ENCODE measurements around the gene CHCHD6.

CHCHD6 gene

DNA sequence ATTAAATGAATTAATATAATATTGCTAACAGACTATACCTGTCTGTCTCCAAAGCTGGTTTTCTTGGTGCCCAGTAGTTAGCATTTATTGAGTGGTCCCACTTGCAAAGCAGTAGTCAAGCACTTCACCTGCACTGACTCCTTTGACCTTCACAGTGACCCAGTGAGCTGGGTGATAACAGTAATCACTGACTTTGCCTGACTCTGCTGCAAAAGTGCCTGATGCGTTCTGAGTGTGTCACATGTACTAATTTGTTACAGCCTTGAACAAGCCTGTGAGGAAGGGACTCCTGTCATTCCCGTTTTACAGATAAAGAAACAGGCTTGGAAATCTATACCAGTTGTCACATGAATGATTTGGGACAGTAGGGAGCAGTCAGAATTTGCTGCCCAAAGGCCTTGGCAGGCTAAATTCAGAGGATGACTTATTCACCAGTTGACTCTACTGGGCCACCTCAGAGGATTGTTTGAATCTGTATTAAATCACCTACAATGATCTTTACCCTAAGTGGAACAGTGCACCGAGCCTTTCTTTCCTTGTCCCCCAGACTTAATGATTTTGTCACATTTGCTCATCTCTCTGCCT lies 162.2 kb downstream of the CHCHD6 start:
- no peak for DNase-seq

DNA sequence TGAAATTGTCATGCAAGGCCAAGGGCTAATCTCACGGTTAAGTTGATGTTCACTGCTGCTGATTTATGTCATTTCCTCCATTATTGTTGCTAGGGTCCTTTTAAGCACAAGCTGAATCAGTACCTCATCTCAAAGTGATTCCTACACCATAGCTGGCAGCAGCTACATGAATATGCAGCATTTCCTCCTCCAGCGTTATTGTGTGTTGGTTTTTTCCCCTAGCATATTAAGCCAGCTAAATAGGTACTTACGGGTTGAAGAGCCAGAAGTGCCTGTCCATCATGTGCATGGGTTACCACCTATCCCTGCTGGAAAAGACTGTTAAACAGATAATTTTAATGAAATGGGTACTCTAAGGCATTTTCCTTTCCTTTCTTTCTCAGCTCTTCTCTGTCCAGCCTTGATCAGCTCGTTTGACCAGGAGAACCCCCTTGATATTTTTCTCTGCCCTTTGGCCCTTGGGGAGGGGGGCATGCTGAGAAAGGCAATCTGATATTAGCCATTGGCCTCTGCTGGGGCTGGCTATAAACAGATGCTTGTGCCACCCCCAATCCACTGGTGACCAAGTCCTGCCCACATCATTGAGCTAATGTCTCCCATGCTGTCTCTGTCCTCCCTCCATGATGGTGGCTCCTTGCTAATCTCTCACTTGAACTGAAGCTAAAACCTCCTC lies 163.3 kb downstream of the CHCHD6 start:
- DNase-seq, result no peak

DNA sequence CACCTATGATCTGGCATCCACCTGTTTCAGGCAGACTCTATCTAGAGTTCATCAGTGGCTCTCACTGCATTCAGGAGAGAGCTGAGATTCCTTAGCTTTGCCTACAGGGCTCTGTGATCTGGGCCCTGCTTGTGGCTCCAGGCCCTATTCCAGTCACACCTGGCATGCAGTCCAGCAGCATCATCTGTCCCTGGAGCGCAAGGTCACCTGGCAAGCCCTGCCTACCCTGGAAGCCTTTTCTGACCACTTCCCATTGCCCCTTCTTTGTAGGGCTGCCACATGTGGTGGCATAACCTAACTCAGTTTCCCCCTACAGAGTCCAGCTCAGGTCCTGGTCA lies 163.8 kb downstream of the CHCHD6 start:
- no peak for DNase-seq

DNA sequence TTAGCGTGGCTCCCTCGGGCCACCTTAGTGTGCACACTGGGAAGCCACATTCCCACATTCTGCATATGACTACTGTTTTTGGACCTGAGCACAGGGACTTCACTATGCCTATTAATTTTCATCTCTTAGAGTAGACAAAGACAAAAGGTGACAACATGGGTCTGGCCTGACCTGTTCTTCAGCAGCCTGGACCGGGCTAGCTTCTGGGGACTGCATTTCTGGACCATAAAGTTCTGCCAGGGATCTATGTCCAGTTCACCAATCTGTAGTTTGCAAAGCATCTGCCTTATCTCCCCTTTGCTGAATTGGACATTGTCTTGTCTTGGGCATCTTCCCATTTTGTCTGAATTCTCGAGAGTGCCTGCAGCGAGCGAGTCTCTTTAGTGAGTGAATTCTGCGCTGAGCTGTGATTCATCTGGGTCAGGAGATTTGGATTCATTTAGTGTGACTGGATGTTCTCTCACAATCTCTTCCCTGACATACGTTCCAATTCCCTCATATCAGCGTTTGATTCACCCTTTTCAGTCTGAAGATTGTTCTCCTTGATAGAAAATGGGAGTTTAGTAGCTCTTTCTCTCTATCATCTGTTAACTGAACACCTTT lies 166.7 kb downstream of the CHCHD6 start:
- DNase-seq, result no peak

DNA sequence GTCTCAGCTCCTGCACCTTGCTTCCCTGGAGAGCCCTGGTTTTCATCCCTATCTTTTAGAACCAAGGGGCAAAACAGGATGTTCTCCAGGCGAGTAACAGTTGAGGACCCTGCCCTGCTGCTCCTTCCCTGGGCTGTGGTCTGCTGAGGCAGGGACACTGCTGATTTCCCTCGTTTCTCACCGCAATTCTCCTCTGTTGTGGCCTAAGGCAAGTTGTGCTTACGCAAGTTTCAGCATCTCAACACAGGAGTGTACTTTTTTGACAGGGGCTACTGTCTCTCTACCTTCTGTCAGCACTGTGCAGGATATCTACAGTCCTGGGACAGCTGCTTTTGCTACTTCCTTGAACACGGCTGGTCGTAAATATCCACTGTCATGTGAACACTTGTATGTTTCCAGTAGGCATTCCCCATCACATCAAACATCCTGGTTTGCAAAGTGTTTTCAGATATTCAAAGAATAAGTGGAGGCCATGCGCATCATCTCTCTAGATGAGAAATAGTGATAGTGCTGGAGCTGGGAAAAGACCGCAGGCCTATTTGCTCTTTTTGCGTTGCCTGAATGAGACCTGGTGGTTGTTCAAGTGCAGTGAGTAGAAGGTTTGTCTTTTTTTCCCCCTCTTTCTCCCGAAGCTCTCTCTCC lies 168.8 kb downstream of the CHCHD6 start:
- DNase-seq, result no peak

DNA sequence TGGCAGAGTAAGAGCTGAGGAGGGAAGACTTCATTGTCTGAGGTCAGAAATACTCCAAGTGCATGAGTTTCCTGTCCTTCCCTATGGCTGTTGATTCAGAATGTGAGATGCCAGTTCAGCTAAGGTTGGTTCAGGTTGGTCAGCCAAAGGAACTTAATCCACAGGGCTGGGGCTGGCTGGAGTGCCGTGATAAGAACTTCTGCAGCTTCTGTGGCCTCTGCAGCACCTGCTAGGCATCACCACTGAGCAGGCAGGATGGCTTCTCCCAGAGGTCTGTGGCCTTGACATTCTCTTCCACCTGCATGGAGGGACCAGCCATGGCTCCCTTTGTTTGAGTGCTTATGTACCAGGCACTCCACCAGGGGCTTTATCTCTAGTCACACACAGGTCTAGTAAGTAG lies 169.4 kb downstream of the CHCHD6 start:
- DNase-seq, result no peak

DNA sequence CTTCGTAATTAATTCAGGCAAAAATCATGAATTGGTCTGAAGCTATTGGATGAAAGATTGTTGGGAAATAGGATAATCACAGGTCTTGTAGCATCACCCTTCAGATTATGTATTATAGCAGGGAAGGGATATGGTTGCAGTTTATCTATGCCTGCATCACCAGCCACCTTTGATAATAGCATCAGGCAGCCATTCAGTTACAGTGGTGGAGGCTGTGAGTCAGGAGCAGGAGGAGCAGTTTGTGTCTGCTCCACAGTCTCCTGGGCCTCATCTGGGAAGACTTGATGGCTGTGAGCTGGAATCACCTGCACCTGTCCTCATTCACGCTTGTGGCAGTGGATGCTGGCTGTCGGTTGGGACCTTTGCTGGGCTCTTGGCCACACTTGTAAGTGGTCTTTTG lies 174.6 kb downstream of the CHCHD6 start:
- DNase-seq, result no peak

DNA sequence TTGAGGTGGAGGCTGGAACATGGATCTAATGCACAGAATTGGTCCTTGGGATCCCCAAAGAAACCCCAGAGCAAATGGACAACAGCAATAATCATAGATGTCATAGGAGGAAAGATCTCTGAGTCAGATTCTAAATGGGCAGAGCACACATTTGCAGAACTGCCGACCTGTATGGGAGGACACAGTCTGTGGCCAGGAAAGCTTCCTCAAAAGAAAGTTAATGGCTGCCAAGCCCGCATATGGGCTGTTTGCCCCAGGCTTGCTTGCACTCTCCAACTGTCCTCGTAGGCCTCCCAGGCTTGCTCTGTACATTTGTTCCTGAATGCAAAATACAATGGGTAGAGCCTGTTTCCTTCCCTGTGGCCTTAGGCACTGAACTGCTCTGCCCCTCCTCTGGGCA lies 176.9 kb downstream of the CHCHD6 start:
- no peak for DNase-seq

DNA sequence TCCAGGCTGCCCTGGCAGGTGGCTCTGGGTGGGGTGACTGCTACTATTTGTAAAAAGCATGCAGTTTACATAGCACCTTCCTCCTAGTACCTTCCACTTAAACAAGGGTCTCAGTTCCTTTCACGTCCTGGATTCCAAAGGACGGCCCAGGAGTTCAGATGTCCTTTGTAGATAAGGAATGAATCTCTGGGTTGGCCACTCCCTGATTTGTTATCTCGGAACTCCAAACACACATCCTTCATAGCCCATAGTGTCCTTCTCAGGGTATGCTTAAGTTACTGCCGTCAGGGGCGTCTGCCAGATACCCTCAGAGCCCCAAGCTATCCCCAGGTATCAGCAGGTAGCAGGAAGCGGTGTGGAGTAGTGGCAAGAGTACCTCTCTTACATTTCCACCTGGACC lies 177.8 kb downstream of the CHCHD6 start:
- DNase-seq, result no peak

DNA sequence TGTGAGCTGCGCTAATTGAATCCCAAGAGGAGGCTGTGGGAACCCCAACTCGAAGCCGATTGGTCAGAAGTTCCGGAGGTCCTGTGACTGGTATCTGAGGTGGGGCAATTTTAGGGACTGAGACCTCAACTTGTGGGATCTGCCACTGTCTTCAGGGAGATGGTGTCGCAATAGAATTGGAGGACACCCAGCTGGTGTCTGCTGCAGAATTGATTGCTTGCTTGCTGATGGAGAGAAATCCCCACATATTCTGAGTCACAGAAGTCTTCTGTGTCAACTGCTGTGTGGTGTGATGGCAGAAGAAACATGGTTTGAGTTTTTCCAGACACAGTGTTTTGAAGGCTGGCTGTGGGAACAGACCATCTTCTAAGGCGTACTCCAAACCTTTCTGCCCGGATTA lies 179.2 kb downstream of the CHCHD6 start:
- DNase-seq, result peak; percentile 10

DNA sequence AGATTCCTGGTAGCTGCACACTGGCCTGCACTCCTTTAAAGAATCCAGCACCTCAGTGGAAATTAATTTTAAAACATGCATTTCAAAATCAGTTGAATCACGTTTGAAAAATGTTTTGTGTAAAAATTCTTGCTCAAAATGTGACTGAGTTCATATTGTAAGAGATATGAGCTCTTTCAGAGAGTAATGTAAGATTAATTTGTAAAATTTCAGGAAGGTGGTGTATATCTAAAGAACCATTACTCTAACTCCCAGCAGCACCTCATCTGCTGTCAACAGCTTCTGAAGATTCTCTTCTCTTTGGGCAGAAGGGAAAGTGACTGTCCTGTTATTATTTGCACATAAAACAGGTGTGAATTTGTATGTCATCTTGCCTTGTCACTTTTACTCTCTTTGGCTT lies 181.4 kb downstream of the CHCHD6 start:
- DNase-seq, result no peak

DNA sequence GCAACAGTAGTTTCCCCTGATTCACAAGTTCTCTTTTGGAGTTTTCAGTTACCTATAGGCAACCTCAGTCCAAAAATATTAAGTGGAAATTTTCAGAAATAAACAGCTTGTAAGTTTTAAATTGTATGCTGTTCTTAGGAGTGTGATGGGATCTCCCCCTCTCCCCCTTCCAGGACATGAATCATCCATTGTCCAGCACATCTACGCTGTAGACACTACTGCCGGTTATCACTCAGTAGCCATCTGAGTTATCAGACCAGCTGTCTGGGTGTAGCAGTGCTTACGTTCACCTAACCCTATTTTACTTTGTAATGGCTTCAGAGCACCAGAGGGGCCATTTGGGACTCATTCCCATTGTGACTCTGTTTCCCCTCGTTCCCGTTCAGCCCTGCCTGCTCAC lies 182.2 kb downstream of the CHCHD6 start:
- DNase-seq, result no peak

DNA sequence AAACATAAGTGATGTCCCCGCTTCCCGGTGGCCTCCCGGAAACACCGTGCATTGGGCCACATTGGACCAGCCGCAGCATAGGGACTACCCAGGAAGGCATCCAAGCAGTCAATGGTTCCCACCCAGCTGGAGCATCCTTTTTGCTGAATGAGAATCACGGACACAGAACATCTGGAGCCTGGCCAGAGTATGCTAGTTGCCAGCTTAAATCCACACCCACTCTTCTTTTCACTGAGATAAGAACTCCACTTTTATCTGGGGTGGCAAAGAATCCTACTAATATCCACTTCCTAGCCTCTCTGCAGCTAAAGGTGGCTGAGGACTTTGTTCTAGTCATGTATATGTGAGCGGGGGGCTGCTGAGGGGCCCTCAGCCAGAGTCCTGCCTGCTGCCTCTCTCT lies 183.6 kb downstream of the CHCHD6 start:
- no peak for DNase-seq

DNA sequence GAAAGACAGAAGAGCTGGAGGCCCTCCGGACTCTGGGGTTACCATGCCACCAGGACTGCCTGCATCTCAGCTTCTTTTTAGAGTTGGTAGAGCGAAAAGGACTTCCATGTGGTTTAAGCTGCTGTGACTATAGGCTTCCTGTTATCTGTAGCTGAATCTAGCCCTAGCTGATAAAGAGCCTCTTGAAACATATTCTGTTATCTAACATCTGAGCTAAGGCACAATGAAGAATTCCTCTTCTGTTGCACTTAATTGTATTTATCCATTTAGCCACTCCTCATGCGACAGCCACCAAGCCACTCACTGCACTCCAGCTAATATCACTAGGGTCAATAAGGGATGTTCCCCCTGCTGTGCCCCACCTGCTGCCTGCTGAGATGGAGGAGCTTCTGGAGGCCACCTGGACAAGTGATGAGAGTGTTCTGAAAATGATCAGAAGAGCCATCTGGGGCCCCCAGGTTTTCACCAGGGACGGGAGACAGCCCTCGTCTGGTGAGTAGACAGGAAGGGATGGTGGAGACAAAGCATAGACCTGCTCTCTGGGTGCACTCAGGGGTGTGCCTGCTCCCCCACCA lies 184.2 kb downstream of the CHCHD6 start:
- no peak for DNase-seq

DNA sequence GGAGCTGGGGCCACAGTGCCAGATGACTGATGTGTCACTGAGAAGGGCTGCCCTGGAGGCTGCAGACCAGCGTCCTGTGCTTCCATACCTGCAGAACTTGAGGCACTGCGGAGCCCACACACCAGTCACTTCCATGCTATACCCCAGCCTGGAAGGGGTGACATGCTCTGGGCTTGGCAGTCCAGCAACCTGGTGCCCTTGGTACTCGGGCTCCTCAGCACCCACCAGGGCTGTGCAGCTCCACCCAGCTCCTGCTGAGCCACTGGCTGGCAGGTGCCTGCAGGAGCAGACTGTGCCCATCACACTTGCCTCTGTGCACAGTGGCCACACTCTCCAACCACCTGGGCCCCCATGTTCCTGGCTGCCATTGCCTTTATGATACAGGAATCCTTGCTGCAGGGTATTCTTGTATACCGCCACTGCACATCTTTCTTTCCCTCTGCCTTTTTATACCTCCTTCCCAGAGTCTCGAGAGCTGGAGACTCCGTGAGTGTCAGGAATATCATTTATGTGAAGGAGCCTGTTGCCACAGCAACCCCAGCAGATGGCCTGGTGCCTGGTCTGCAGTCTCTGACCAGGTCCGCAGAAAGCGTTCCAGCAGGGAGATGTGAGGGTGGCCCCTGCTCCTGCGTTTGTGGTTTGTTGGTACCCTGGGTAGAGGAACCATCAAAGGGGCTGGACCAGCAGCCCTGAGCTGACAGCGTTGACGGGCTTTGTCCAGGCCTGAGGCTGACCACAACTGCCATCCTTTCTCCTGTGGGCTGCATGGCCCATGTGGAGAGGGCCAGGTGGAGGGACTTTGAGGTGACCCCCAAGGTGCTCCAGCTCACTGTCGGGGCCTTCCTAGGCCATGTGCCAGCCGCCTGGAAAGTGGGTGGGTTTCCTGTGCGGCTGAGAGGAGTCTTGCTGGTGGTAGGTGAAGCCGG lies 185.5 kb downstream of the CHCHD6 start:
- no peak for DNase-seq

DNA sequence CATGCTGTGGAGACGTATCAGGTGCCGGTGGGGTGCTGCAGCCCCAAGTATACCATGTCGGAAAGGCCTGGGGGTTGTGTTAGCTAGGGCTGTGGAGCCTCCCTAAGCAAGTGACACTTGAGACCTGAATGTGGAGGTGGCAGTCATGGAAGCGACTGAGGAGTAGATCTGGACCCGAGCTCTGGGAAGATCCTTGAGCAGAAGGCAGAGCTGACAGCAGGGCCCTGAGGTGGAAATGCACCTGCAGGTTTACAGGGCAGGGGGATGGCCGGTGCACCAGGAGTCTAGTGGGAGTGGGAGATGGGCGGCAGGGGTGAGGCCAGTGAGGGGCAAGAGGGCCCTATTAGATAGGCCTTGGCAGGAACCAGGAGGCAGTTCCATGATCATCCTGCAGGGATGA lies 187.1 kb downstream of the CHCHD6 start:
- DNase-seq, result no peak

DNA sequence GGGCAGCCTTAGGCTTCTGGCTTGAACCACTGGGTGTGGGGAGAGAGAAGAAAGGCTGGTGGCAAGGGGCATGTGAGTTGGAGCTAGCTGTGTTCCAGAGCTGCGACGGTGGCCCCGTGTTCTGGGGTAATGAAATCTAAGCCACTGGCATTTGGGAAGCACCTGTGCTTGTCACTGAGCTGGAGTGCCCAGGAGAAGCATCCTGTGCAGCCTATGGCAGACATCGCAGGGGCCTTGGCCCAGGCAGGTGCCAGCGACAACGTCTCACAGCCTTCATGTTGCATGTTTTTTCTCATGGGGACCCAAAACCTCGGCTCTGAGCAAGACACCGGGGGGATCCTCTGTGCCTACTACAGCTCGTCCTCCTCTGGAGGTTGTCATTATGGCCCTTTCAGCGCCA lies 187.8 kb downstream of the CHCHD6 start:
- no peak for DNase-seq

DNA sequence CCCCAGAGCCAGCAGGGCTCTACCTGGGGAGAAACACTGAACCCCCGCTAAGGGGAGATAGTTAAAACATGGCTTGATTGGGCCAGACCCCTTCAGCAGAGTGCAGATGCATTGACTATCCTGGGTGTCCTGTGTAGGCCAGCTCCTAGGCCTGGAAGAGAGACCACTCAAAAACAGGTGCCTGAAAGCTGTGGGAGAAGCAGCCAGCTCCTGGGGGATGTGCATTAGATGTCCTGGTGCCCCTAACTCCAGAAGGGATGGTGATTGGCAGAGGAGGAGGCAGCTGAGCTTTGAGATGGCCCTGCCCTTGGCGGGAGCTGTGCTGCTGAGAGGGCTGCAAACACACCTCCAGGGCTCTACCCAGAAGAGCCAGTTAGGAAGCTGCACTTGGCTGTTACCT lies 189.6 kb downstream of the CHCHD6 start:
- no peak for DNase-seq

DNA sequence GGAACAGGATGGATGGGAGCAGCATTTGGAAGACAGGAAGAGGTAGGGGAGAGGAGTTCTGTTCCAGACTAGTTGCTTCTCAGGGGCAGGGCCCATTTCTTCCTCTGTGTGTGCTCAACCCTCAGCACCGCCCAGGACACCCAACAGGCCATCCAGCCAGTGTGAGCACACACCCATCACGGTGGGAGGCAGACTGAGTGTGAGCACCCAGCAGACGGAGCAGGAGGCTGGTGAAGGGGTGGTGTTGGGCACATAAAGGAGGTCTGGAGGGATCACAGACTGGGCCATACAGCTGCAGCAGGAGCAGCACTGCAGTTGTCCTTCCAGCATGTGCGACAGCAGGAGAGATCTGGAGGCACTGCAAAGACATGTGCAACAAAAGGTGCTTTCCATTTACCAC lies 190.4 kb downstream of the CHCHD6 start:
- DNase-seq, result no peak

DNA sequence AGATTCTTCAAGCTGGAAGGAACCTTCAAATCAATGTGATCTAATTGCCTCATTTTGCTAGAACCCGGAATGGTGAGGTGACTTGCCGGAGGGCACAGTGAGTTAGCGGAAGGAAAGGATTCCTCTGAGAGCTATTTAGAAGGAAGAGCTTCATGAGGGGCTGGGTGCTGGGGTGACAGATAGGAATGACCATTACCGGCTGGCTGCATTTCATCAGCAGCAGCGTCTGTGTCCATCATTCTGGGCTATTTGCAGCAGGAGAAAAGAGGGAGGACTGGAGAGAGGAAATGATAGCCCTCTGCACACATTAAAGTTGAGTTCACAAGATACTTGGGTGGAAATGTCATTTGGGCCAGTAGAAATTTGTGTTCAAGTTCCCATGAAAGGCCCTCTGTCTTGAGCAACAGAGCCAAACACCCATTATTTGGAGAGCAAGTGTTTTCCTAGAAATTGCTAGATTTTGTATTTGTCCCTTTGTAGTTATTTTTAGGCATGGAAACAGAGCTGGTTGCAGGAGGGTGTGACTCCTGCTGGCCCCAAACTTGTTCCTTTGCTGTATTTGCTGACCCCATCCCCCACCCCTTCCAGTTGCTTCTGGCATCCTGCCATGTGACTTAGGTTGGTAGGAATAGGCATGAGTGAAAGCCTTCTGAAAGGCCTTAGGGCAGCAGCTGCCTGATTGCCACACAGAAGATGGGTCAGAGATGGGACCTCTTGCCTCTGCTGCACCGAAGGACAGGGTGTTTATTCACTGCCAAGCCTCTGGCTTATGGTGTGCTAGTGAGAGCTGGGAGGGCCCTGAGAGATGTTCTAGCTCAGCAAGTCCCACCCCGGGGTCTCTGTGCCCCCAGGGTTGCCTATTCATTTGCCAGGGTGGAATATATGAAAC lies 191.4 kb downstream of the CHCHD6 start:
- no peak for DNase-seq

DNA sequence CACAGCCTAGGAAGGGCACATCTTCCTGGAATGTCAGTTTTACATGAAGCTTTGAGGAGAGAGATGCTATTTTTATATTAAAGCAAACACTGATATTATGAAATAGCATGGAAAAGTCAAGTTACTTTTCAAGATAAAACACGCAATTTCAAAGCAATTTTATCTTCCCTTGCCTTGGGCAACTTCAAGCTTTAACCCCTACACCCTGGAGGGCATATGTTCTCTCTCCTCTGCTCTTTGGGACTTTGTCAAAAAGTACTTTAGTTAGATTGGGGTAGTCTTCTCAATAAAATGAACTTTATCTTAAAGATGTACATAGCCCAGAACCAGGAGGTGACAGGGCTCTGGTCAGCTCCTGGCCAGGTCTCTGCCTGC lies 192.0 kb downstream of the CHCHD6 start:
- no peak for DNase-seq

DNA sequence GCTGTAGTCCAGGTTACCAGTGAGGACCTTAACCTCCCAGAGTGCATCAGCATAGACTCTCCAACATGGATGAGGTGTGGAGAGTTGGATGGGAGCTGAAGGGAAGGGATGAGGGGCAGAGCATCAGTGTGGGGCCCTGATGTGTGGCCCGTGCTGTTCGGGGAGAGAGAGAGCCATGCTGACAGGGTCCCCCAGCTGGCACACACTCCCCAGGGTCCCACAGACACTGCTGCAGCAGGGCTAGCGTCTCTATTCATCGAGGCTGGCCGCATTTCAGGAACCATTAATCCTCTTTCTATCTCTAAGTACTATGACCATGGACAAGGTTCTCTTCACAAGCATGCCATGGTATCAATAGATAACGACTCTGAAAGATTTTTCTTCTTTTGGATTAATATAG lies 192.9 kb downstream of the CHCHD6 start:
- no peak for DNase-seq

Data from fibroblast of skin of back (primary cell).